Measurements from ENCODE around the gene DRD1.
"Not testable (repeated sequence)": the region's sequence is repeated elsewhere in the genome, so short reads cannot be mapped to it uniquely, and the experiment has no call there.

The DRD1 gene

GRCh38 chr5:175434800-175435199, 9.2 kb downstream of the DRD1 start:
- no peak for DNase-seq (ENCODE audit: low read depth)
- TF ChIP-seq CTCF (conservative IDR thresholded peaks at IDR 0.05; ENCODE audit: low read length): no peak
- H3K4me3 ChIP-seq (ENCODE audit: low read length): no peak overlapping the region

- no peak for DNase-seq (ENCODE audit: low read depth)
- no peak for TF ChIP-seq CTCF (conservative IDR thresholded peaks at IDR 0.05; ENCODE audit: low read length)
- H3K4me3 ChIP-seq (ENCODE audit: low read length): no peak overlapping the region
Observed at GRCh38 chr5:175427762-175428161, 16.2 kb downstream of the DRD1 start.

- not testable (repeated sequence) for DNase-seq (ENCODE audit: low read depth); H3K4me3 ChIP-seq (ENCODE audit: low read length)
Observed at GRCh38 chr5:175424594-175424993, 19.4 kb downstream of the DRD1 start.

- no peak for DNase-seq (ENCODE audit: low read depth)
Observed at GRCh38 chr5:175422058-175422457, 21.9 kb downstream of the DRD1 start.

GRCh38 chr5:175420383-175420782, 23.6 kb downstream of the DRD1 start:
- DNase-seq (ENCODE audit: low read depth): no peak
- no peak overlapping the region for H3K4me3 ChIP-seq (ENCODE audit: low read length)
- no peak for TF ChIP-seq CTCF (conservative IDR thresholded peaks at IDR 0.05; ENCODE audit: low read length)

More at GRCh38 chr5:175422058-175422457, 21.9 kb downstream of the DRD1 start:
- no peak for TF ChIP-seq CTCF (conservative IDR thresholded peaks at IDR 0.05; ENCODE audit: low read length)
- H3K4me3 ChIP-seq (ENCODE audit: low read length): no peak overlapping the region

GRCh38 chr5:175418251-175418650, 25.7 kb downstream of the DRD1 start:
- no peak for DNase-seq (ENCODE audit: low read depth)
- TF ChIP-seq CTCF (conservative IDR thresholded peaks at IDR 0.05; ENCODE audit: low read length): no peak
- H3K4me3 ChIP-seq (ENCODE audit: low read length): no peak overlapping the region

- no peak overlapping the region for H3K4me3 ChIP-seq (ENCODE audit: low read length)
- DNase-seq (ENCODE audit: low read depth): no peak
- TF ChIP-seq CTCF (conservative IDR thresholded peaks at IDR 0.05; ENCODE audit: low read length): no peak
Observed at GRCh38 chr5:175417384-175417783, 26.6 kb downstream of the DRD1 start.

GRCh38 chr5:175415303-175415702, 28.7 kb downstream of the DRD1 start:
- no peak overlapping the region for H3K4me3 ChIP-seq (ENCODE audit: low read length)
- DNase-seq (ENCODE audit: low read depth): no peak
- no peak for TF ChIP-seq CTCF (conservative IDR thresholded peaks at IDR 0.05; ENCODE audit: low read length)

All from AG10803 (cell line).